ENCODE data around the gene MTHFS. TPM values are rescaled to one million over a fixed set of nuclear protein-coding genes. Genes with fewer than 3 reads are reported as not detected.

MTHFS gene
- total and polyA plus RNA-seq, 4 donors: 26.2 to 156 (median 86.8) TPM

DNA sequence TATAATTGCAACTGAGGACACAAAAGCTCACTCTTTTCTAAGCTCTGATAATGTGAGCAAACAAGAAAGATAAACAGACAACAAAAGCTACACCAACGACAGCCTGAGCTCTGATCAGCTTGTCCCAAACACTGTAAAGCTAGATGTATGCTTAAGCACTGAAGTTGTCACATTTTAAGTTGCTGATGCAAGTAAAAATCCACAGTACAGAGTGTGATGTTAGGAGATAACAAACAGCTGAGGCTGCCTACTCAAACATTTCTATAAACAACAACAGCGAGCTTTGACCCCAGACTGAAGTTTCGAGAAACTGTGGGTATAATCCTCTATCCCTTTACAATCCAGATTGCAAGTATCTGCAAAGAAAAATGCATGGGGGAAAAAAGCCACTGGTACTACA, 10.7 kb downstream of the MTHFS start:
- DNase-seq: peak in 2 of 3 donors; percentile 24 to 39
- Histone ChIP-seq H3K36me3 (ENCODE audit: control insufficient read depth in 4 of 4, insufficient read depth in 4 of 4, low read length in 4 of 4) (peaks cover 4 to 16% (median 15%) of the 10 kb centered on the region in 4 donors), H3K9me3 (ENCODE audit: control insufficient read depth in 4 of 4, insufficient read depth in 3 of 4, low read length in 3 of 4) (no peaks in the 10 kb centered on the region), H3K27ac (ENCODE audit: low read depth in 1 of 2, low read length in 1 of 2) (no peak overlapping the region), H3K4me1 (ENCODE audit: control insufficient read depth in 5 of 5, insufficient read depth in 5 of 5, low read length in 5 of 5) (peaks cover 0 to 15% (median 4%) of the 10 kb centered on the region in 5 donors), H3K4me3 (no peak overlapping the region), H3K27me3 (ENCODE audit: control insufficient read depth in 3 of 3, insufficient read depth in 3 of 3, low read length in 2 of 3) (no peaks in the 10 kb centered on the region), H3K9ac (ENCODE audit: insufficient read depth in 1 of 2, low read length in 2 of 2) (peak overlapping the region in 1 of 2 donors; percentile 58)
- 77 to 89% methylated on average over 3 of the region's 3 CpGs for WGBS, 2 donors
- ATAC-seq (ENCODE audit: insufficient read depth, low FRiP score): no peak
- TF ChIP-seq, protein P1, sequence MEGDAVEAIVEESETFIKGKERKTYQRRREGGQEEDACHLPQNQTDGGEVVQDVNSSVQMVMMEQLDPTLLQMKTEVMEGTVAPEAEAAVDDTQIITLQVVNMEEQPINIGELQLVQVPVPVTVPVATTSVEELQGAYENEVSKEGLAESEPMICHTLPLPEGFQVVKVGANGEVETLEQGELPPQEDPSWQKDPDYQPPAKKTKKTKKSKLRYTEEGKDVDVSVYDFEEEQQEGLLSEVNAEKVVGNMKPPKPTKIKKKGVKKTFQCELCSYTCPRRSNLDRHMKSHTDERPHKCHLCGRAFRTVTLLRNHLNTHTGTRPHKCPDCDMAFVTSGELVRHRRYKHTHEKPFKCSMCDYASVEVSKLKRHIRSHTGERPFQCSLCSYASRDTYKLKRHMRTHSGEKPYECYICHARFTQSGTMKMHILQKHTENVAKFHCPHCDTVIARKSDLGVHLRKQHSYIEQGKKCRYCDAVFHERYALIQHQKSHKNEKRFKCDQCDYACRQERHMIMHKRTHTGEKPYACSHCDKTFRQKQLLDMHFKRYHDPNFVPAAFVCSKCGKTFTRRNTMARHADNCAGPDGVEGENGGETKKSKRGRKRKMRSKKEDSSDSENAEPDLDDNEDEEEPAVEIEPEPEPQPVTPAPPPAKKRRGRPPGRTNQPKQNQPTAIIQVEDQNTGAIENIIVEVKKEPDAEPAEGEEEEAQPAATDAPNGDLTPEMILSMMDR (IDR thresholded peaks at IDR 0.05; ENCODE audit: control extremely low read depth, extremely low read depth): no peak

DNA sequence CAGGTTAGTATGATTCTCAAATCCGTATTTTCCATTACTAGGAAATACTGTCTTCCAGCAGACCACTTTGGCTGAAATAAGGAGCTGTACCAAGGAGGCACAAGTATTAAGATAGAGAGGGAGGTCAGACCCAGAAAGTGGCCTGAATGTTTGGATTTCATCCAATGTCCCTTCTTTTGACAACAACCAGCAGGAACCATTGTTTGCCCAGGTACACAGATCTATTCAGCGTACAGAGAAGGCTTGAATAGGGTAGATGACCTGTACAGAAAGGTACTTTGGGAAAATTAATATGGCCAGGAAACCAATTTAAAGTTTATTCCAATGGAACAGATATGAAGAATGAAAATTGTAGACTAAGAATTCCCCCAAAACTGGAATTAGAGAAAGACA, 12.6 kb downstream of the MTHFS start:
- peaks cover 0 to 15% (median 2%) of the 10 kb centered on the region in 5 donors for H3K4me1 ChIP-seq (ENCODE audit: control insufficient read depth in 5 of 5, insufficient read depth in 5 of 5, low read length in 5 of 5)
- ATAC-seq (ENCODE audit: insufficient read depth, low FRiP score) (no peak), DNase-seq (no peak)
- no peak overlapping the region for H3K4me3 ChIP-seq
- H3K27ac ChIP-seq (ENCODE audit: low read depth in 1 of 2, low read length in 1 of 2): no peak overlapping the region
- no peak overlapping the region for H3K9ac ChIP-seq (ENCODE audit: insufficient read depth in 1 of 2, low read length in 2 of 2)
- TF ChIP-seq, protein P1 (IDR thresholded peaks at IDR 0.05; ENCODE audit: control extremely low read depth, extremely low read depth): no peak
- peaks cover 4 to 16% (median 14%) of the 10 kb centered on the region in 4 donors for H3K36me3 ChIP-seq (ENCODE audit: control insufficient read depth in 4 of 4, insufficient read depth in 4 of 4, low read length in 4 of 4)
- H3K9me3 ChIP-seq (ENCODE audit: control insufficient read depth in 4 of 4, insufficient read depth in 3 of 4, low read length in 3 of 4): peaks cover 0 to 3% (median 0%) of the 10 kb centered on the region in 4 donors
- 94 to 95% methylated on average over 2 of the region's 2 CpGs for WGBS, 2 donors
- no peaks in the 10 kb centered on the region for H3K27me3 ChIP-seq (ENCODE audit: control insufficient read depth in 3 of 3, insufficient read depth in 3 of 3, low read length in 2 of 3)

DNA sequence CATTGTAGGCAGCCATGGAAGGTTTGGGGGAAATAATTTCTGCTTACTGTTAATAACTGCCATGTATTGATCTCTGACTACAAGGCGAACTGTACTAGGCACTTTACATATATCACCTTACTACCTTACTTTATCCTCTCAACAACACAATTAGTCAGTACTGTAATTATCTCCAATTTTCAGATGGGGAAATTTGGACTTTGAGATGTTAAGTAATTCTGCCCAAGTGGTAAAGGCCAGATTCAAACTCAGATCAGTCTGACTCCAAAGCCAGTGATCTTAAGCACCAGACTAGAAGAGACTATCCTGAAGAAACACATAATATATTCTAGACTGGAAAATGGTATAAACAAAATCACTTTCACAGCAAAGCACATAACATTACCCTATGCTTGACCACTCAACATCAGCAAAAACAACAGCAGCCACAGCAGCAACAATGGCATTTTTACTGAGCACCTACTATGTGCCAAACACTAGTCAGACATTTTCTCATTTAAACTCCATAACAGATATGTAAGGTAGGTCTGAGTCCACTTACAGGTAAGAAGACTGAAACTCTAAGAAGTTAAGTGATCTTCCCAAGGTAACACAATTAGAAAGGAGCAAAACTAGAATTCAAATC, 13.1 kb downstream of the MTHFS start:
- Histone ChIP-seq H3K9me3 (ENCODE audit: control insufficient read depth in 4 of 4, insufficient read depth in 3 of 4, low read length in 3 of 4) (peaks cover 0 to 4% (median under 1%) of the 10 kb centered on the region in 4 donors), H3K27me3 (ENCODE audit: control insufficient read depth in 3 of 3, insufficient read depth in 3 of 3, low read length in 2 of 3) (no peaks in the 10 kb centered on the region), H3K27ac (ENCODE audit: low read depth in 1 of 2, low read length in 1 of 2) (no peak overlapping the region), H3K36me3 (ENCODE audit: control insufficient read depth in 4 of 4, insufficient read depth in 4 of 4, low read length in 4 of 4) (peaks cover 4 to 14% (median 11%) of the 10 kb centered on the region in 4 donors), H3K9ac (ENCODE audit: insufficient read depth in 1 of 2, low read length in 2 of 2) (no peak overlapping the region), H3K4me1 (ENCODE audit: control insufficient read depth in 5 of 5, insufficient read depth in 5 of 5, low read length in 5 of 5) (peaks cover 0 to 15% (median 2%) of the 10 kb centered on the region in 5 donors), H3K4me3 (no peak overlapping the region)
- ATAC-seq (ENCODE audit: insufficient read depth, low FRiP score) (no peak), DNase-seq (no peak)
- WGBS, 2 donors: 100% methylated on average over 1 of the region's 1 CpG
- TF ChIP-seq, protein P1 (IDR thresholded peaks at IDR 0.05; ENCODE audit: control extremely low read depth, extremely low read depth): no peak

Data from lung (tissue), 12 donors.